Gastroesophageal sphincter (tissue), 3 donors: ENCODE results near the gene APOL3.
"Not testable (repeated sequence)": the region's sequence is repeated elsewhere in the genome, so short reads cannot be mapped to it uniquely, and the experiment has no call there.

ENCODE experiments used
- CTCF ChIP-seq, 4 experiments: fragments of 200-600 bp in 2 of 4; fragments of 450-650 bp in 2 of 4; sonication (generic) in 1 of 4; IDR thresholded peaks; one replicate each; pipeline ENCODE4 v1.5.1; 2017 to 2019; ENCODE audit warnings: antibody characterized with exemption in 4 of 4, mild to moderate bottlenecking in 2 of 4, moderate library complexity in 2 of 4
- EP300 ChIP-seq: sonication (generic); formaldehyde crosslinking; IDR thresholded peaks from one replicate; pipeline ENCODE4 v1.6.1; 2017; ENCODE audit warnings: antibody characterized with exemption, mild to moderate bottlenecking
- POLR2A ChIP-seq, 2 donors: fragments of 450-650 bp; IDR thresholded peaks; one replicate each; pipeline ENCODE4 v1.6.1; 2017; ENCODE audit warnings: antibody characterized with exemption in 2 of 2, mild to moderate bottlenecking in 2 of 2, moderate library complexity in 1 of 2
- POLR2AphosphoS5 ChIP-seq: sonication (generic); formaldehyde crosslinking; IDR thresholded peaks from one replicate; pipeline ENCODE4 v1.6.1; 2017; ENCODE audit warnings: antibody characterized with exemption

GRCh38 chr22:36138709-36139108 lies 21.8 kb downstream of the APOL3 start:
- TF ChIP-seq CTCF (IDR thresholded peaks at IDR 0.05); POLR2A (IDR thresholded peaks at IDR 0.05); POLR2AphosphoS5; EP300: not testable (repeated sequence)
